Uterus (tissue), 2 donors: ENCODE results near the gene CBFA2T2.

Experiments
- POLR2A ChIP-seq, 2 donors: fragments of 450-650 bp; IDR thresholded peaks; one replicate each; pipeline ENCODE4 v1.6.1; 2016; ENCODE audit warnings: antibody characterized with exemption in 2 of 2, mild to moderate bottlenecking in 1 of 2, moderate library complexity in 1 of 2
- TF ChIP-seq, protein P1 (sequence below), 4 experiments: fragments of 200-600 bp in 2 of 4; fragments of 450-650 bp in 2 of 4; sonication (generic) in 2 of 4; IDR thresholded peaks; one replicate each; pipeline ENCODE4 v1.5.1; 2016 to 2019; ENCODE audit warnings: antibody characterized with exemption in 4 of 4, mild to moderate bottlenecking in 2 of 4, moderate library complexity in 1 of 4

DNA sequence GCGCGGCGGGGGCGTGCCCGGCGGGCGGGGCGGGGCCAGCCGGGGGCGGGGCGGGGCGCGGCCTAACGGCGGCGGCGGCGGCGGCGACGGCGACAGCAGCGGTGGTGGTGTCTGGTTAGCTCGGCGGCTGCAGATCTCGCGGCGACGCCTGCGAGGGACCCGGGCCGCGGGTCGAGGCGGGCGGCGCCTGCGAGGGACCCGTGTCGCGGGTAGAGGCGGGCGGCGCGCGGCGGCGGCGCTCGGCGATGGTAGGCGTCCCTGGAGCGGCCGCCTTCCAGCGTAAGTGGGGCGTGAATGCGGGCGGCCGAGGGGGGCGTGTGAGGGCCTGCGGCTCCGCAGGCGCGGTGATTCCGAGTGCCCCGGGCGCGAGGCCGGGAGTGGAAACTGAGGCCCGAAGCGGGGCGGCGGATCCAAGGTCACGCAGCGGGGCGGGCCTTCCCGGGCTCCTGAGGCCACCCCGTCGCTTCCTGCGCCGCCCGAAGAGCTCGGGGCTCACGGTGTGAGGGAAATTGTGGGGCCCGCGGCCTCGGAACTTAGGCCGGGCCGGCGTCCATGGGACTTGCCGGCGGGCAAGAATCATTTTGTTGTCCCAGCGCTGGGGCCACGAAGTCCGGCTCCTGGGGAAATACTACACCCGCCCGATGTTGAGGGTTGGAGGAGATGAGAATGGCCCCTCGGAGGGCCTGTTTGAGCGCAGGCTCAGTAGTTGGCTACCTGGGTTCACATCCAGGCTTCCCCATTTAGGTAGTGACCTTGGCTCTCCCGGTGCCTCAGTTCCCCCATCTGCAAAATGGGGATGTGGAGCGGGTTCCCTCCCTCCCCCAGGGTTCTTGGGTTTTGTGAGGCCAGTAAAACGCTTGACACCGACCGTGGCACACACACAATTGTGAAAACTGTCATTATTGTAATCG lies at the start of gene CBFA2T2:
- TF ChIP-seq POLR2A (IDR thresholded peaks at IDR 0.05) = peak in 1 of 2 donors; percentile 52
- TF ChIP-seq, protein P1, sequence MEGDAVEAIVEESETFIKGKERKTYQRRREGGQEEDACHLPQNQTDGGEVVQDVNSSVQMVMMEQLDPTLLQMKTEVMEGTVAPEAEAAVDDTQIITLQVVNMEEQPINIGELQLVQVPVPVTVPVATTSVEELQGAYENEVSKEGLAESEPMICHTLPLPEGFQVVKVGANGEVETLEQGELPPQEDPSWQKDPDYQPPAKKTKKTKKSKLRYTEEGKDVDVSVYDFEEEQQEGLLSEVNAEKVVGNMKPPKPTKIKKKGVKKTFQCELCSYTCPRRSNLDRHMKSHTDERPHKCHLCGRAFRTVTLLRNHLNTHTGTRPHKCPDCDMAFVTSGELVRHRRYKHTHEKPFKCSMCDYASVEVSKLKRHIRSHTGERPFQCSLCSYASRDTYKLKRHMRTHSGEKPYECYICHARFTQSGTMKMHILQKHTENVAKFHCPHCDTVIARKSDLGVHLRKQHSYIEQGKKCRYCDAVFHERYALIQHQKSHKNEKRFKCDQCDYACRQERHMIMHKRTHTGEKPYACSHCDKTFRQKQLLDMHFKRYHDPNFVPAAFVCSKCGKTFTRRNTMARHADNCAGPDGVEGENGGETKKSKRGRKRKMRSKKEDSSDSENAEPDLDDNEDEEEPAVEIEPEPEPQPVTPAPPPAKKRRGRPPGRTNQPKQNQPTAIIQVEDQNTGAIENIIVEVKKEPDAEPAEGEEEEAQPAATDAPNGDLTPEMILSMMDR (IDR thresholded peaks at IDR 0.05) = peak in 1 of 4 experiments; percentile 4
